Measurements from ENCODE around the gene PER1. TPM values are rescaled to one million over a fixed set of nuclear protein-coding genes. Genes with fewer than 3 reads are reported as not detected.

PER1 gene, protein sequence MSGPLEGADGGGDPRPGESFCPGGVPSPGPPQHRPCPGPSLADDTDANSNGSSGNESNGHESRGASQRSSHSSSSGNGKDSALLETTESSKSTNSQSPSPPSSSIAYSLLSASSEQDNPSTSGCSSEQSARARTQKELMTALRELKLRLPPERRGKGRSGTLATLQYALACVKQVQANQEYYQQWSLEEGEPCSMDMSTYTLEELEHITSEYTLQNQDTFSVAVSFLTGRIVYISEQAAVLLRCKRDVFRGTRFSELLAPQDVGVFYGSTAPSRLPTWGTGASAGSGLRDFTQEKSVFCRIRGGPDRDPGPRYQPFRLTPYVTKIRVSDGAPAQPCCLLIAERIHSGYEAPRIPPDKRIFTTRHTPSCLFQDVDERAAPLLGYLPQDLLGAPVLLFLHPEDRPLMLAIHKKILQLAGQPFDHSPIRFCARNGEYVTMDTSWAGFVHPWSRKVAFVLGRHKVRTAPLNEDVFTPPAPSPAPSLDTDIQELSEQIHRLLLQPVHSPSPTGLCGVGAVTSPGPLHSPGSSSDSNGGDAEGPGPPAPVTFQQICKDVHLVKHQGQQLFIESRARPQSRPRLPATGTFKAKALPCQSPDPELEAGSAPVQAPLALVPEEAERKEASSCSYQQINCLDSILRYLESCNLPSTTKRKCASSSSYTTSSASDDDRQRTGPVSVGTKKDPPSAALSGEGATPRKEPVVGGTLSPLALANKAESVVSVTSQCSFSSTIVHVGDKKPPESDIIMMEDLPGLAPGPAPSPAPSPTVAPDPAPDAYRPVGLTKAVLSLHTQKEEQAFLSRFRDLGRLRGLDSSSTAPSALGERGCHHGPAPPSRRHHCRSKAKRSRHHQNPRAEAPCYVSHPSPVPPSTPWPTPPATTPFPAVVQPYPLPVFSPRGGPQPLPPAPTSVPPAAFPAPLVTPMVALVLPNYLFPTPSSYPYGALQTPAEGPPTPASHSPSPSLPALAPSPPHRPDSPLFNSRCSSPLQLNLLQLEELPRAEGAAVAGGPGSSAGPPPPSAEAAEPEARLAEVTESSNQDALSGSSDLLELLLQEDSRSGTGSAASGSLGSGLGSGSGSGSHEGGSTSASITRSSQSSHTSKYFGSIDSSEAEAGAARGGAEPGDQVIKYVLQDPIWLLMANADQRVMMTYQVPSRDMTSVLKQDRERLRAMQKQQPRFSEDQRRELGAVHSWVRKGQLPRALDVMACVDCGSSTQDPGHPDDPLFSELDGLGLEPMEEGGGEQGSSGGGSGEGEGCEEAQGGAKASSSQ (N-terminal part only)
- 2.9 and 3.2 TPM in 2 replicates for total RNA-seq

DNA sequence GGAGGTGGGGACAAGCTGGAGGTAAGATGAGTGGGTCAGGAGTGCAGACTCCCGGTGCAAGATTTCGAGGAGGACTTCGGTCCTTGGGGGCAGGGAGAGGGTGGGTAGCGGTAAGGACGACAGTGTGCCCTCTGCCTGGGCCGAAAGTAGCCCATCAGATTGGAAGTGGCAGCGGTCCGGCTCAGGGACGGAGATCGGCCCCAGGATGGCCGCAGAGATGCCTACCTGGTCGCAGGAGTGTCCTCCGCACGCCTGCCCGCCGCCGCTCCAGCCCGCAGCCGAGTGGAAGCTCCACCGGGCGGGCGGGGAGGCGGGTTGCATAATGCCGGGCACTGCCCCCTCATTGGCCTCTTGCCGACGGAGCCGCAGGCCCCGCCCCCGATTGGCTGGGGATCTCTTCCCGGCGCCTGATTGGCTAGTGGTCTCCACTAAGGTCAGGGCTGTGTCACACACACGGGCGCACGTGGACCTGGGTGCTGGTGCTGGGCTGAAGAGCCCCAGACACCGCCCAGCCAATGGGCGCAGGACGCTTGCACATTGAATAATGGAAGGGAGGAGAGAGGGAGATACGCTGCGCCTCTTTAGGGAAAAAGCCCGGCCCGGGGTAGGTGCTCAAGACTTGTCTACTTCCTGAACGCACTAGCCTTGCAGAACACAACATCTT lies at the start of gene PER1:
TSS of gene PER1 (minus strand) at position 293 of the 664 bp plus-strand sequence. CDS start 1,698 bp downstream, outside the sequence.

DNA sequence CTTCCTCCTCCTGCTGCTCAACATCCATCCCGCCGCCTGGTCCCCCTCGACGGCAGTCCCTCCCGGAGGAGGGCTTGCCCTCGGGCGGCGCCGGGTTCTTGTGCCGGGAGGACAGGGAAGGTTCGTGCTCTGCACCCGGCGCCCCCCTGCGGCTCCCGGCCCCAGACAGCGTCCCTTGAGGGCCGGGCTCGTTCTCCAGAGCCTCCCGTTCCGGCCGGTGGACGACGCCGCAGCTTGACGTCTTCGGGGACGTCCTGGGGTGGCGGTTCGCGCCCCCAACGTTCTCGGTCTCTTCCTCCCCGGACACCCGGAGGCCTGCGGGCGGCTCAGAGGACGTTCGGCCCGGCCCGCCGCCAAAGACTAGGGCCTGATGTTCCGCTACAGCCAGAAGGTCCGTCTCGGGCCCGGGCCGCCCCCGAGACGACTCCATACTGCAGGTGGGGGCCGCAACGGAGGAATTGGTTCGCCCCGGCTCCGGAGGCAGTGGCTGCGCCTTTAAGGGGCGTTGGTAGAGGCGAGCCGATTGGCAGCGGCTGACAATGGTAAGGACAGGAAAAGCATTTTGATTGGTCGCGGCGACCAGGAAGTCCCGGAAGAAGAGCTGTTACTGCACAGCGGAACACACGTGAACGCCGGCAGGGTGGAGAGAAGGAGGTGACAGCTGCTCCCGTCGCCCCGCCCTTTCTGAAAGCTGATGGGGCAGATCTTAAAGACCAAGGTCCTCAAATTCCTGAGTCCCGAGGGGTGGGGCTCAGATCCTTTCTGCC lies 37.7 kb upstream of the PER1 start, which contains the start of gene BORCS6:
TSS of gene BORCS6 (minus strand) at position 470 of the 767 bp plus-strand sequence. CDS start at position 430, 40 bp downstream.

DNA sequence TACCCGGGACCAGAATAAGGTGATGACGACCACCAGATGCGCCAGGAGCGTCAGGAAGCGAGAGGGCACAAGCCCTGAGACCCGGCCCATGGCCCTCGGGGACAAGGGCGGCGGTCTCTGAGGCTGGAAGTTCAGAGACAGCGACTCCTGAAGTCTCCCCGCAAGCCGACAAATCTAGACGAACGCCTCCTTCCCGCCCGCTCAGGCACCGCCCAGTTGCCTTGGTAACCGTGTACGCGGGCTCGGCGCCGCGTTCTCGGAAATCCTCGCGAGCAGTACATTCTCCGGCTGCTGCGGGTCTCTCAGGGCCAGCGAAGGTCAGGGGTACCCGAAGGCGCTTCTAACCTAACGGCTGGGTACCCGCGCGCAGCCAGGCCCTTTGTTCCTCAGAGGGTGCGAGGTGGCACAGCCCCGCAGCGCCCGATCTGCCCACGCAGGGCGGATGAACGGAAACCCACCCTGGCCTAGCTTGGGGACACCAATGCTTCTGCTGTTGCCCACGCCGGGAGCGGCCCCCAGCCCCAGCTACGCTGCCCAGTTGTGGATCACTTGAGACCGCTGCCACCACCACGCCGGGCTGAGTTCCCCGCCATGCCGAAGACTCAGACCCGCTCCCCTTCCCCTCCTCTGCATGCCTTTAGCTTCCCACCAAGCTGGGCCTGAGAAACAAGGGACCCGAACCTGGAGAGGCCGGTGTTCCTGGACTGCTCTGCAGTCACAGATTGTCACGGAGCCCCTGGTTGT lies 24.2 kb upstream of the PER1 start, which contains the start of gene TMEM107:
TSS of gene TMEM107 (minus strand) at position 184 of the 744 bp plus-strand sequence. CDS start at position 90, 94 bp downstream.

DNA sequence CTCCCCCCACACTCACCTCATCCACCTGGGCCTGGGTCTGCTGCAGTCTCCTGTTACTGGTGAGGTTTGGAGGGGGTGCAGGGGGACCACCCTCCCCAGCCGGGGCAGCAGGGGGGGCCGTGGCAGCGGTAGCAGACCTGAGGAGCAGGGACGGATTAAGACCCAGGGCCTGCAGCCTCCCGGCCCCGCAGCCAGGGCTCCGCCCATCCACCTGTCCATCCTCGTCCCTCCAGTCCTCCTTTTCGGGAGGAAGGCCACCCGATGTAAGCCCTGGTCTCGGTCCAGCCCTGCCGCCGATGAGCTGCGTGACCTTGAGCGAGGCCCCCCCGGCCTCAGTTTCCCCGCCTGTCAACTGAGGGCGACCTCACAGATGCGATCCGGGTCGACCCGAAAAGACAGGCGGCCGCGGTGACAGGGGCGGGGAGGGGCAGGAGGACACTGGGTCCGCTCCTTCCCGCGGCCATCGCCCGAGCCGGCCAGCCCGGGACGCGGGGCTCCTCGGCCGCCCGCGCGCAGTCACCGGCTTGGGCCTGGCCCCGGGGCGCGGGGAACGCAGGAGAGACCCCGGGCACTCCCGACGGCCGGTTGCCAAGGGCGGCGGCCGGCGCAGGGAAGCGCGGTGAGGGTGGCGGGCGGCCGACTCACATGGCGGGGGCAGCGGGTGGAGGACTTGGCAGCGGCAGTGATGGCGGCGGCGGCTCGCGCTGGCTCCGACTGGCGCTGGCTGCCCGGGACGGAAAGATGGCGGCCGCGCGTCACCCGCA lies 10.2 kb upstream of the PER1 start, which contains the start of gene VAMP2:
TSS of gene VAMP2 (minus strand) at position 716 of the 764 bp plus-strand sequence. CDS start at position 647, 69 bp downstream.

DNA sequence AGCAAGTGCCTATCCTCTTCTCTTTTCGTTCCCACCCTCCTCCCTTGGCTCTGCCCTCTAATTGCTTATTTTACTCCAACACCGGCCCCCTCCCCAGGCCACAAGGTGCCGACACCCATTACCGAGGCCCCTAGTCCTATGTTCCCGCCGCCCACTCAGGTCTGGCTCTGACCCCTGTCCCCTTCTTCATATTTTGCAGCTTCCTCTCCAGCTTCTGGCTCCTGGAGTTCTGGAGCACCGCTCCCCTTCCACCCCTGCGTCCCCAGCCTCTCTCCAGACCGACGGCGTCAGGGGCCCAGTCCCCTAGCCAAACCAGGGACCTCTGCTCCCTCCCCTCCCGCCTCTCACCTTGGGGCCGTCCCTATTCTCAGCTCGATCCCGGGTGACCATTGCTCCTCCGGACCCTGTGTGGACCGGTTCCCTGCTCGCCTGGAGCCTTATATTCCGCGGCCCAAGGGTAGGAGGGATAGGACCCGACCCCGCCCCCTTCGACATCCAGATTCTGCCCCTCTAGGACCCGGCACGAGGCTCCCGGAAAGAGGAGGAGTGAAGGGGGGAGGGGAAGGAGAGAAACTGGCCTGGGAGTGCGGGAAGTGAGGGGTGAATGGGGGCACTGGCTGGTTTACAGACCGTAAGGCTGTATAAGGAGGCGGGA lies 28.4 kb downstream of the PER1 start, which contains the start of gene HES7:
TSS of gene HES7 (minus strand) at position 412 of the 655 bp plus-strand sequence. CDS start at position 390, 22 bp downstream.

DNA sequence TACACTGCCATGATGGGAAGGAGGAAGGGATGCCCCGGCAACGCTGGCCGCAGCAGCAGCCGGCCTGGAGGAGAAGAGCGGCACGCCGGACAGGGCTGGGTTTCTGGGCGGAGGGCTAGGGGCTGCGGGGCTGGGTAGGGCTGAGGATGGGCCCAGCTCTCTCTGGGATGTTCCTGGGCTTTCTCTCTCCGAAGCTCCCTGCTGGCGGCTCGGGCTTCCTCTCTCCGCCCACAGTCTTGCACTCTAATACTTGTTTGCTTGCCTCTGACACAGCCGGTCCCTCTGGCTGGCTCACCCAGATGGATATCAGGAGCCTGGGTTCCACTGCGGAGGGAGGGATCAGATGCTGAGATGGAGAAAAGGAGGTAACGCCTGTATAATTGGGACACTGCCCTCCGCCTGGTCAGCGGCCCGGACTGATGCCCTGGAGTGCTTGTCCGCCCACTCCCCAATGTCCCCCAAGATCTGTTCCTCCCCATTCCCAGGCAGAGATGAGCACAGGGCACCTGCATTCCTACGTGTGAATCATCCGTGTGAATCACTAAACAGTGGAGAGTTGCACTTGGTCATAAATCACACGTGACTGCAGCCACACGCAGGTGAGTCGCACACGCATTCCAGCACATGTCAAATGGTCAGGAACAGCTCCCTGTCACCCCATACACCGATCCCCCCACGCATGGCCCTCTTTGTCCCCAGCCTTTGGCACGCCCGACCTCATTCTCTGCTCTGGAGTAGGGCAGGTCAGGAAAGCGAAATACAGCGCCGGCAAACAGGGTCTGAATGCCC lies 34.0 kb downstream of the PER1 start, which contains the start of gene ALOXE3:
TSS of gene ALOXE3 (minus strand) at position 535 of the 789 bp plus-strand sequence. CDS start at position 11, 524 bp downstream.

Other genes starting within 250 kb of the PER1 start
- gene RNF227, start 236.1 kb downstream of the PER1 start, total RNA-seq, result 0.65 and 0.76 TPM in 2 replicates
- gene KCNAB3, start 222.5 kb downstream of the PER1 start, total RNA-seq, result 0.15 and 0.32 TPM in 2 replicates
- 34.5 and 35.4 TPM in 2 replicates for gene TRAPPC1, start 220.5 kb downstream of the PER1 start, total RNA-seq
- 15.9 and 17.0 TPM in 2 replicates for gene CNTROB, start 220.2 kb downstream of the PER1 start, total RNA-seq
- not detected in 2 replicates for gene GUCY2D, start 149.8 kb downstream of the PER1 start, total RNA-seq
- gene ALOX15B, start 113.3 kb downstream of the PER1 start, total RNA-seq, result not detected in 2 replicates
- not detected in 2 replicates for gene ALOX12B, start 64.7 kb downstream of the PER1 start, total RNA-seq
- gene ALOXE3, start 33.9 kb downstream of the PER1 start, total RNA-seq, result under 0.01 TPM in 1 of 2 replicates, not detected in the other
- not detected in 2 replicates for gene HES7, start 28.3 kb downstream of the PER1 start, total RNA-seq
- gene VAMP2, start 10.5 kb upstream of the PER1 start, total RNA-seq, result 4.2 and 8.1 TPM in 2 replicates
- 24.8 and 44.5 TPM in 2 replicates for gene TMEM107, start 24.0 kb upstream of the PER1 start, total RNA-seq
- gene BORCS6, start 37.8 kb upstream of the PER1 start, total RNA-seq, result 9.1 and 9.3 TPM in 2 replicates
- 41.3 and 62.6 TPM in 2 replicates for gene AURKB, start 58.2 kb upstream of the PER1 start, total RNA-seq
- gene CTC1, start 95.7 kb upstream of the PER1 start, total RNA-seq, result 3.6 and 5.0 TPM in 2 replicates
- 37.0 and 39.2 TPM in 2 replicates for gene PFAS, start 96.9 kb upstream of the PER1 start, total RNA-seq
- 13.3 and 16.3 TPM in 2 replicates for gene RANGRF, start 136.3 kb upstream of the PER1 start, total RNA-seq
- 0.15 and 1.3 TPM in 2 replicates for gene SLC25A35, start 143.0 kb upstream of the PER1 start, total RNA-seq
- gene ARHGEF15, start 157.8 kb upstream of the PER1 start, total RNA-seq, result 14.0 and 16.3 TPM in 2 replicates
- gene ODF4, start 187.4 kb upstream of the PER1 start, total RNA-seq, result not detected in 2 replicates
- 4,516 and 5,400 TPM in 2 replicates for gene RPL26, start 230.8 kb upstream of the PER1 start, total RNA-seq
- not detected in 2 replicates for gene RNF222, start 245.4 kb upstream of the PER1 start, total RNA-seq